Tibial nerve (tissue), 3 donors: ENCODE measurements around the gene PLEKHJ1.

ENCODE experiments used
- POLR2A ChIP-seq, 2 donors: fragments of 450-650 bp; IDR thresholded peaks; one replicate each; pipeline ENCODE4 v1.6.1; 2017; ENCODE audit warnings: antibody characterized with exemption in 2 of 2, mild to moderate bottlenecking in 2 of 2, moderate library complexity in 2 of 2
- TF ChIP-seq, protein P1 (sequence below), 5 experiments: fragments of 200-600 bp in 3 of 5; fragments of 450-650 bp in 2 of 5; sonication (generic) in 3 of 5; IDR thresholded peaks; one replicate each; pipeline ENCODE4 v1.5.1; 2016 to 2019; ENCODE audit warnings: antibody characterized with exemption in 5 of 5, mild to moderate bottlenecking in 3 of 5, moderate library complexity in 2 of 5

DNA sequence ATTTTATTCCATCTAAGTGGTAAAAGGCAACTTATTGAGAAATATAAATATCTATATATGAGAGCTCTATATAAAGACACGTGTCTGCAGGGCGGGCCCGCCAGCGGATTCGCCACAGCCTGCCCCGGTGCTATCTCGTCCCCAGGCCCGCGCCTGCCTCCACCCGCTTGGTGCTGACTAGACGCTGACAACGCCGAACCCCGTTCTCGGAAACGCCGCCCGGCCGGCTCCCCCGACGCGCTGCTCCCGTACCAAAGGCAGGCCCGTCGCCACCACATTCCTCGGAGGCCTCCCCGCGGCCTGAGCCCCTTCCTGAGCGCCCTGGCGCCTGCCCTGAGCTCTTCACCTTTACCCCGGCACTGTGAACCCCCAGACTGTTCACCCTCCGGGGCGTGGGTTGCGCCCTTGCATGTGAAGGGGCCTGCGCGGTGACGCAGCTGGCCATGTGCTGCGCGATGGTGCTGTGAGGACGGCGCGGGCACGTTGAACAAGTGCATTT lies 6.0 kb downstream of the PLEKHJ1 start:
- TF ChIP-seq, protein P1, sequence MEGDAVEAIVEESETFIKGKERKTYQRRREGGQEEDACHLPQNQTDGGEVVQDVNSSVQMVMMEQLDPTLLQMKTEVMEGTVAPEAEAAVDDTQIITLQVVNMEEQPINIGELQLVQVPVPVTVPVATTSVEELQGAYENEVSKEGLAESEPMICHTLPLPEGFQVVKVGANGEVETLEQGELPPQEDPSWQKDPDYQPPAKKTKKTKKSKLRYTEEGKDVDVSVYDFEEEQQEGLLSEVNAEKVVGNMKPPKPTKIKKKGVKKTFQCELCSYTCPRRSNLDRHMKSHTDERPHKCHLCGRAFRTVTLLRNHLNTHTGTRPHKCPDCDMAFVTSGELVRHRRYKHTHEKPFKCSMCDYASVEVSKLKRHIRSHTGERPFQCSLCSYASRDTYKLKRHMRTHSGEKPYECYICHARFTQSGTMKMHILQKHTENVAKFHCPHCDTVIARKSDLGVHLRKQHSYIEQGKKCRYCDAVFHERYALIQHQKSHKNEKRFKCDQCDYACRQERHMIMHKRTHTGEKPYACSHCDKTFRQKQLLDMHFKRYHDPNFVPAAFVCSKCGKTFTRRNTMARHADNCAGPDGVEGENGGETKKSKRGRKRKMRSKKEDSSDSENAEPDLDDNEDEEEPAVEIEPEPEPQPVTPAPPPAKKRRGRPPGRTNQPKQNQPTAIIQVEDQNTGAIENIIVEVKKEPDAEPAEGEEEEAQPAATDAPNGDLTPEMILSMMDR (IDR thresholded peaks at IDR 0.05): no peak
- TF ChIP-seq POLR2A (IDR thresholded peaks at IDR 0.05): no peak
